Neural cell (in vitro differentiated cells): ENCODE measurements around the gene PODN. TPM values are rescaled to one million over a fixed set of nuclear protein-coding genes. Genes with fewer than 3 reads are reported as not detected.

Experiments used
- H2AFZ ChIP-seq: fragments of 200-600, 300-800 bp; sonication (generic), shearing (Covaris generic); 2 replicates; pipeline ENCODE4 v1.6.0; 2014; ENCODE audit warnings: low read depth, mild to moderate bottlenecking, antibody characterized with exemption, low read length, moderate library complexity
- H3F3A ChIP-seq: fragments of 200-600 bp; shearing (Covaris generic); 2 replicates; pipeline ENCODE4 v1.6.1; 2016; ENCODE audit warnings: mild to moderate bottlenecking, moderate library complexity, mixed read lengths, antibody characterized with exemption, low read length; ENCODE audit not compliant: insufficient read depth, poor library complexity, severe bottlenecking
- H3K27ac ChIP-seq: fragments of 200-600, 300-800 bp; sonication (generic), shearing (Covaris generic); 2 replicates; pipeline ENCODE4 v1.5.1; 2014; ENCODE audit warnings: mild to moderate bottlenecking, low read length, moderate library complexity
- H3K27me3 ChIP-seq: fragments of 300-800, 200-600 bp; sonication (generic), shearing (Covaris generic); 2 replicates; pipeline ENCODE4 v1.6.0; 2014; ENCODE audit warnings: mild to moderate bottlenecking, low read depth, low read length, moderate library complexity; ENCODE audit not compliant: insufficient read depth
- H3K36me3 ChIP-seq: fragments of 300-800, 200-600 bp; sonication (generic), shearing (Covaris generic); 2 replicates; pipeline ENCODE4 v1.5.1; 2014; ENCODE audit warnings: mild to moderate bottlenecking, antibody characterized with exemption, low read length, moderate library complexity; ENCODE audit not compliant: insufficient read depth
- H3K4me2 ChIP-seq: fragments of 300-800, 200-600 bp; sonication (generic), shearing (Covaris generic); 2 replicates; pipeline ENCODE4 v1.6.0; 2014; ENCODE audit warnings: mild to moderate bottlenecking, low read length
- H3K4me3 ChIP-seq: fragments of 300-800, 200-600 bp; sonication (generic), shearing (Covaris generic); 2 replicates; pipeline ENCODE4 v1.5.1; 2014; ENCODE audit warnings: mild to moderate bottlenecking, low read length, moderate library complexity
- H3K79me2 ChIP-seq: fragments of 200-600 bp; shearing (Covaris generic); replicated peaks from 2 replicates; pipeline ENCODE4 v1.6.0; 2014; ENCODE audit warnings: mild to moderate bottlenecking, low read length, moderate library complexity; ENCODE audit not compliant: insufficient read depth
- H3K9ac ChIP-seq: fragments of 300-800, 200-600 bp; sonication (generic), shearing (Covaris generic); 2 replicates; pipeline ENCODE4 v1.6.1; 2016; ENCODE audit warnings: mild to moderate bottlenecking, low read length, mixed read lengths
- H3K9me2 ChIP-seq: fragments of 200-600 bp; shearing (Covaris generic); 2 replicates; pipeline ENCODE4 v1.6.1; 2016; ENCODE audit warnings: mild to moderate bottlenecking, low read length, mixed read lengths; ENCODE audit not compliant: insufficient read depth
- H3K9me3 ChIP-seq: fragments of 200-600, 300-800 bp; sonication (generic), shearing (Covaris generic); 2 replicates; pipeline ENCODE4 v1.6.1; 2016; ENCODE audit warnings: mild to moderate bottlenecking, mixed run types, low read length, moderate library complexity, mixed read lengths
- H4K20me1 ChIP-seq: fragments of 200-600 bp; shearing (Covaris generic); 2 replicates; pipeline ENCODE4 v1.6.1; 2016; ENCODE audit warnings: mild to moderate bottlenecking, mixed run types; ENCODE audit not compliant: insufficient read depth
- CTCF ChIP-seq: fragments of 450-650 bp; IDR thresholded peaks from 2 replicates; pipeline ENCODE4 v1.5.1; 2014; ENCODE audit warnings: antibody characterized with exemption, mild to moderate bottlenecking, moderate library complexity; ENCODE audit not compliant: poor library complexity, severe bottlenecking
- EP300 ChIP-seq: fragments of 450-650 bp; conservative IDR thresholded peaks from 2 replicates; pipeline ENCODE4 v1.6.1; 2014; ENCODE audit warnings: antibody characterized with exemption, mild to moderate bottlenecking, moderate library complexity; ENCODE audit not compliant: poor library complexity, severe bottlenecking
- EZH2 ChIP-seq: fragments of 200-600, 300-800 bp; shearing (Covaris generic), sonication (generic); IDR thresholded peaks from 2 replicates; pipeline ENCODE4 v1.6.1; 2014; ENCODE audit warnings: antibody characterized with exemption, low read length, borderline replicate concordance, mild to moderate bottlenecking; ENCODE audit not compliant: insufficient read depth, poor library complexity, severe bottlenecking
- MXI1 ChIP-seq: fragments of 450-650 bp; conservative IDR thresholded peaks from 2 replicates; pipeline ENCODE4 v1.6.1; 2014; ENCODE audit warnings: antibody characterized with exemption, mild to moderate bottlenecking; ENCODE audit not compliant: poor library complexity, severe bottlenecking
- POLR2AphosphoS5 ChIP-seq: IDR thresholded peaks from 2 replicates; pipeline ENCODE4 v1.6.1; 2012
- RAD21 ChIP-seq: fragments of 450-650 bp; conservative IDR thresholded peaks from 2 replicates; pipeline ENCODE4 v1.6.1; 2014; ENCODE audit warnings: antibody characterized with exemption, mild to moderate bottlenecking, moderate library complexity
- REST ChIP-seq: IDR thresholded peaks from 2 replicates; pipeline ENCODE4 v1.6.1; 2012; ENCODE audit warnings: borderline replicate concordance
- SMC3 ChIP-seq: fragments of 450-650 bp; conservative IDR thresholded peaks from 2 replicates; pipeline ENCODE4 v1.6.1; 2014; ENCODE audit warnings: antibody characterized with exemption, mild to moderate bottlenecking, moderate library complexity; ENCODE audit not compliant: poor library complexity
- TAF1 ChIP-seq: IDR thresholded peaks from 2 replicates; pipeline ENCODE4 v1.6.1; 2012; ENCODE audit warnings: low read depth
- polyA plus RNA-seq: library from polyadenylated mRNA; depleted of rRNA; stranded (reverse); fragments of >200 nt; gene quantifications from 2 replicates; pipeline ENCODE4 v1.2.3, GENCODE V29; 2014

PODN gene
- polyA plus RNA-seq, 1 donor from 2014 or later: 0.07 TPM

- no peak overlapping the region for H3K9ac ChIP-seq
- H3F3A ChIP-seq: no peaks in the 10 kb centered on the region
- H3K36me3 ChIP-seq: no peaks in the 10 kb centered on the region
- no peak overlapping the region for H3K4me2 ChIP-seq
- H2AFZ ChIP-seq: no peak overlapping the region
- no peak overlapping the region for H3K4me3 ChIP-seq
- H3K27ac ChIP-seq: no peak overlapping the region
- no peaks in the 10 kb centered on the region for H3K9me2 ChIP-seq
- H3K9me3 ChIP-seq: no peaks in the 10 kb centered on the region
- H4K20me1 ChIP-seq: no peaks in the 10 kb centered on the region
- no peak for TF ChIP-seq EP300
- no peak for TF ChIP-seq RAD21
- TF ChIP-seq CTCF: no peak
- H3K27me3 ChIP-seq: peaks cover 21% of the 10 kb centered on the region
- no peaks in the 10 kb centered on the region for H3K79me2 ChIP-seq
Measured at GRCh38 chr1:53067886-53068285, 5.9 kb downstream of the PODN start.

- Histone ChIP-seq H3K4me3 (no peak overlapping the region), H3K36me3 (no peaks in the 10 kb centered on the region), H3K27ac (no peak overlapping the region), H4K20me1 (no peaks in the 10 kb centered on the region), H3K9ac (no peak overlapping the region), H3K9me3 (no peaks in the 10 kb centered on the region), H2AFZ (no peak overlapping the region), H3K79me2 (no peaks in the 10 kb centered on the region), H3K27me3 (peaks cover 15% of the 10 kb centered on the region), H3K4me2 (no peak overlapping the region), H3F3A (no peaks in the 10 kb centered on the region), H3K9me2 (no peaks in the 10 kb centered on the region)
- no peak for TF ChIP-seq RAD21
- no peak for TF ChIP-seq CTCF
- TF ChIP-seq SMC3: no peak
- TF ChIP-seq EZH2: no peak
- no peak for TF ChIP-seq EP300
- TF ChIP-seq MXI1: no peak
- TF ChIP-seq REST: no peak
- TF ChIP-seq TAF1: no peak
- no peak for TF ChIP-seq POLR2AphosphoS5
Measured at GRCh38 chr1:53068314-53069099, 6.5 kb downstream of the PODN start.
